Brain microvascular endothelial cell (primary cell): ENCODE results near the gene TEX51.

Experiments
- DNase-seq: peaks from one replicate; pipeline ENCODE4 v3.0.0-alpha.2; 2020
- H3K27ac ChIP-seq: fragments of 250-450 bp; sonication (Bioruptor Pico); 2 replicates; pipeline ENCODE4 v1.5.1; 2020; ENCODE audit warnings: mild to moderate bottlenecking, moderate library complexity
- H3K27me3 ChIP-seq: fragments of 250-450 bp; sonication (Bioruptor Pico); replicated peaks from 2 replicates; pipeline ENCODE4 v1.5.1; 2020; ENCODE audit warnings: mild to moderate bottlenecking
- H3K36me3 ChIP-seq: fragments of 250-450 bp; sonication (Bioruptor Pico); replicated peaks from 2 replicates; pipeline ENCODE4 v1.5.1; 2020; ENCODE audit warnings: mild to moderate bottlenecking
- H3K4me3 ChIP-seq: 2 replicates; pipeline ENCODE4 v1.5.1; 2011; ENCODE audit warnings: low read depth, mild to moderate bottlenecking, control low read depth, low read length, moderate library complexity
- in situ Hi-C: cut with HindIII; loops from 2 replicates; pipeline ENCODE4 v1.10.0; 2017; ENCODE audit warnings: low sequenced_read_pairs, low pct_ligation_motif_present
- TF ChIP-seq, protein P1 (sequence below): IDR thresholded peaks from 2 replicates; pipeline ENCODE4 v1.5.1; 2011; ENCODE audit warnings: low read depth, mild to moderate bottlenecking, moderate library complexity, low read length, control low read depth, inconsistent platforms; ENCODE audit errors: missing control alignments

TEX51 gene

DNA sequence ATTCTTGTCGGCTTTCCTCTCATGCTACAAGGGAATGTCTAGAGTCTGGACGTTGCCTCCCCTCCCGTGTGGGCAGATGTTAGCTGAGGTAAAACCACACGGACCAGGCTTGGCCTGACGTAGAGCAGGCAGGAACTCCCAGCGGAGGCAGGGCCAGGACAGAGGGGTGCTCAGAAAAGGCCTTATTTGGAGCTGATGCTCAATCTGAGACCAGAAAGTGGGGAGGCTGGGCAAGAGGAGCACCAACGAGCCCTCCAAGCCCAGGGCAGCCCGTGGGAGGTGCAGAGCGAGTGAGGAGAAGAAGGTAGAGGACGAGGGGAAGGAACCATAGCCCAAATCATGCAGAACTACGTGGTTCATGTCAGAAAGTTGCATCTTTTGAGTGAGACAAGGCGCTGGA is 9.0 kb downstream of the TEX51 start:
- H3K27ac ChIP-seq = no peak overlapping the region
- H3K36me3 ChIP-seq = no peaks in the 10 kb centered on the region
- no peak for DNase-seq
- no peaks in the 10 kb centered on the region for H3K27me3 ChIP-seq
- no peak overlapping the region for H3K4me3 ChIP-seq
- TF ChIP-seq, protein P1, sequence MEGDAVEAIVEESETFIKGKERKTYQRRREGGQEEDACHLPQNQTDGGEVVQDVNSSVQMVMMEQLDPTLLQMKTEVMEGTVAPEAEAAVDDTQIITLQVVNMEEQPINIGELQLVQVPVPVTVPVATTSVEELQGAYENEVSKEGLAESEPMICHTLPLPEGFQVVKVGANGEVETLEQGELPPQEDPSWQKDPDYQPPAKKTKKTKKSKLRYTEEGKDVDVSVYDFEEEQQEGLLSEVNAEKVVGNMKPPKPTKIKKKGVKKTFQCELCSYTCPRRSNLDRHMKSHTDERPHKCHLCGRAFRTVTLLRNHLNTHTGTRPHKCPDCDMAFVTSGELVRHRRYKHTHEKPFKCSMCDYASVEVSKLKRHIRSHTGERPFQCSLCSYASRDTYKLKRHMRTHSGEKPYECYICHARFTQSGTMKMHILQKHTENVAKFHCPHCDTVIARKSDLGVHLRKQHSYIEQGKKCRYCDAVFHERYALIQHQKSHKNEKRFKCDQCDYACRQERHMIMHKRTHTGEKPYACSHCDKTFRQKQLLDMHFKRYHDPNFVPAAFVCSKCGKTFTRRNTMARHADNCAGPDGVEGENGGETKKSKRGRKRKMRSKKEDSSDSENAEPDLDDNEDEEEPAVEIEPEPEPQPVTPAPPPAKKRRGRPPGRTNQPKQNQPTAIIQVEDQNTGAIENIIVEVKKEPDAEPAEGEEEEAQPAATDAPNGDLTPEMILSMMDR = no peak
- in situ Hi-C loops = no loop called here

DNA sequence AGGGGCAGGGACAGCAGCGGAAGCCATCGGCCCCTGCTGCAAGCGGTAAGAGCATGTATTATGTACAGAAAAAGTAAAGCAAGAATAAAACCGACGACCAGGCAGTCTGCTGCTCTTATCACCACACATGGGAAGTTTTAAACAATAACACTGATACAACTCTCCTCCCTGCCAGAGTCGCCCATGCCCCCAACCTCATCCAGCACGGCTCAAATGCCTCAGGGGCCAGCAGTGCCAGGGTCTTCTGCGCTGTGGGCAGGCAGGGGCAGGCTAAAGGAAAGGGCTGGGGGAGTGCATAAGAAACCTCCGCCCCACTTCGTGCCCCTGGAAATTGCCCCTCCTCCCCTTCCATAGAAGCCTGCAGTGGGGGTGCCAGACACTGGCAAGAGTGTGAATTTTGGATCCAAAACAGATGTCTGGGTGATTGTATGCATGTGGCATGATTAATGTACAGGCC is 10.1 kb downstream of the TEX51 start:
- Histone ChIP-seq H3K36me3 (no peaks in the 10 kb centered on the region), H3K4me3 (no peak overlapping the region), H3K27me3 (no peaks in the 10 kb centered on the region), H3K27ac (no peak overlapping the region)
- in situ Hi-C loops = no loop called here
- no peak for DNase-seq
- TF ChIP-seq, protein P1 = no peak

DNA sequence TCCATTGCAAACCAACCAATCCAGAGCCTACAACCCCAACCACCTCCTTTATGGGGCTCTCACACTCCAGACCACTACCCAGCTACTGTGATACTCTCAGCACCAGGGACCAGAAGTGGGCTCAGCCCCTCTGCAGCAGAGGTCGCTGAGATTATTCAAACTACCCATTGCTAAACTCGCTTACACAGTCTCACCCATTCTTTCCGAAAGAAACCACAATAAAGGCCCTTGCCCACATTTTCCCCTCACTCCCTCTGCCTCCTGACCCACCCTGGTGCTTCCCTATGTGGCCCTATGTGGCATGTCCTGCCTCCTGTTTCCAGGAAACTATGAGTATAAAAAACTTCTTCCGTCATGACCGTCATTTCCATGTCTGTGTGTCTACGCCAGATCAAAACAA is 10.7 kb downstream of the TEX51 start:
- Histone ChIP-seq H3K27me3 (no peaks in the 10 kb centered on the region), H3K27ac (no peak overlapping the region), H3K4me3 (no peak overlapping the region), H3K36me3 (no peaks in the 10 kb centered on the region)
- in situ Hi-C loops = no loop called here
- TF ChIP-seq, protein P1 = no peak
- no peak for DNase-seq

DNA sequence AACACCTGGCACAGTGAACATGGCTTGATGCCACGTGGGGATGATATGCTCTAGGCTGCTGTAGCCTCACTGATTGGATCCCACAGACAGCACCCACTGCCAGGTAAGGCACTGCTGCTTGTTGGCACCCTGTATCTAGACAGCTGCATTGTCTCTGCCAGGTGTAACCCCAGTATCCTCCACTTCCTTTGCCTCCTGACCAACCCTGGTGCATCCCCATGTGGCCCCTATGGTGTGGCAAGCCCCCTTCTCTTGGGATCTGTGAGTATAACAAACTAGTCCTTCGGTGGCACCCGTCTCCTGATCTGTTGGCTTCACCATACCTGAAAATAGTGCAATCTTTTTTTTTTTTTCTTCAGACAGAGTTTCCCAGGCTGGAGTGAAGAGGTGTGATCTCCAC is 11.1 kb downstream of the TEX51 start:
- Histone ChIP-seq H3K4me3 (no peak overlapping the region), H3K36me3 (no peaks in the 10 kb centered on the region), H3K27ac (no peak overlapping the region), H3K27me3 (no peaks in the 10 kb centered on the region)
- DNase-seq = no peak
- in situ Hi-C loops = no loop called here
- TF ChIP-seq, protein P1 = no peak

DNA sequence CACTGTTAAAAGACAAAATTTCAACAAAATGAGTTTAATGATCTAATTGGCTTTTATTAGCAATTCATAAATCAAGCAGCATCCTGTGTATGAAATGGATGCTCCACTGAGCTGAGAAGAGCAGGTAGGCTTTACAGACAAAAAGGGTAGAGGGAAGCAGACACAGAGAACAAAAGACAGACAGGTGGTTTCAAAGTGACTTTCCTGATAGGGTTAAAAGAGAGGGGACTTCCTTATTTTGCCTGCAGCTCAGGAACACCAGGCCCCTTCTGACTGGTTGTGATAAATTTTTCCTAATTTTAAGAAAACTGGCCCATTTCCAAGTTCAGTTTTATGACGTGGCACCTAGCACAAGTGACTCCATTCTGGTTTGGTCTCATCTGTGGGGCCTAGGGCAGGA is 11.9 kb downstream of the TEX51 start:
- TF ChIP-seq, protein P1 = no peak

DNA sequence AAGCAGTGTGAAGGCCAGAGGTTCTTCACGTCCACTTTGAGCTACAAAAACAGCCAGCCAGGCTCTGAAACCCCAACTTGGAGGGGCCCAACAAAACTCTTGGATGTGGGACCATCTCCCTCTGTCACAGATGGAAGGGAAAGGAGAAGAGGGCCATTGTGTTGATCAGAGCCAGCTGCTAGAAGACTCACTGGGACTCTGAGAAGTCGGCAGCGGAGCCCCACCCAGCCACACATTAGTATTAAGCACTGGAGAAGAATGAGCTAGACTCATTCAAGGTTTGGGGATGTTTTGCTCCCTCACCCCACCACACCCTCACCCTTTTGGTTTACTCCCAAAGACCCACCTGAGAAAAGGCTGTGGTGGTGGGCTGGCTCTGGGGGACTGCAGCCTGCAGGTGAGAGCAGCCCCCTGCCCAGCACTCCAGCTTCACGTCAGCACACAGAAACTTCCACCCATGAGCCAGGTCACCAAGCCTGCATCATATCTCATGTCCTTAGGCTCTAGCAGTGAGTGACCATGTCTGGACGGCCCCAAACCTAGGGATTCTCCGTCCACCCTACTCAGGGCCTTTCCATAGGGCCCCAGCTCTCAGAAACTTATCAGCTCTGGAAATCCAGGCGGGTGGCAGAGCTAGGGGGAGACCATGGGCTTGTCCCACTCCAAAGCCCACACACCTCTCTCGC is 12.6 kb downstream of the TEX51 start:
- Histone ChIP-seq H3K36me3 (no peaks in the 10 kb centered on the region), H3K27me3 (no peaks in the 10 kb centered on the region), H3K4me3 (no peak overlapping the region), H3K27ac (no peak overlapping the region)
- TF ChIP-seq, protein P1 = no peak
- DNase-seq = no peak
- in situ Hi-C loops = no loop called here

More for the DNA sequence above, 11.9 kb downstream of the TEX51 start:
- Histone ChIP-seq H3K4me3 (no peak overlapping the region), H3K27me3 (no peaks in the 10 kb centered on the region), H3K27ac (no peak overlapping the region), H3K36me3 (no peaks in the 10 kb centered on the region)
- in situ Hi-C loops = no loop called here
- no peak for DNase-seq
